Ishikawa (cell line): ENCODE data around the gene SLC15A5.
A peak's percentile ranks its signal among the peaks of the same experiment; 100 is the strongest.

ENCODE experiments used
- CEBPB ChIP-seq: IDR thresholded peaks from 2 replicates; pipeline ENCODE4 v1.6.1; 2012
- CREB1 ChIP-seq: IDR thresholded peaks from 2 replicates; pipeline ENCODE4 v1.6.1; 2012; ENCODE audit warnings: low read depth
- EGR1 ChIP-seq: IDR thresholded peaks from 2 replicates; pipeline ENCODE4 v1.6.1; 2012
- EP300 ChIP-seq: IDR thresholded peaks from 2 replicates; pipeline ENCODE4 v1.6.1; 2012; ENCODE audit warnings: borderline replicate concordance
- FOXM1 ChIP-seq: IDR thresholded peaks from 2 replicates; pipeline ENCODE4 v1.6.1; 2012; ENCODE audit warnings: low read depth, borderline replicate concordance
- NFIC ChIP-seq: IDR thresholded peaks from 2 replicates; pipeline ENCODE4 v1.6.1; 2012
- RAD21 ChIP-seq: IDR thresholded peaks from 2 replicates; pipeline ENCODE4 v1.6.1; 2012; ENCODE audit warnings: low read depth
- TAF1 ChIP-seq: IDR thresholded peaks from 2 replicates; pipeline ENCODE4 v1.6.1; 2012; ENCODE audit warnings: low read depth, mild to moderate bottlenecking
- TCF12 ChIP-seq: IDR thresholded peaks from 2 replicates; pipeline ENCODE4 v1.6.1; 2012; ENCODE audit warnings: low read depth
- TEAD4 ChIP-seq: IDR thresholded peaks from 2 replicates; pipeline ENCODE4 v1.6.1; 2012
- YY1 ChIP-seq: IDR thresholded peaks from 2 replicates; pipeline ENCODE4 v1.6.1; 2012; ENCODE audit warnings: low read depth
- ZBTB7A ChIP-seq: IDR thresholded peaks from 2 replicates; pipeline ENCODE4 v1.6.1; 2012; ENCODE audit warnings: low read depth
- TF ChIP-seq, protein P1 (sequence below): IDR thresholded peaks from 2 replicates; pipeline ENCODE4 v1.6.1; 2012; ENCODE audit warnings: low read depth, mild to moderate bottlenecking
- TF ChIP-seq, protein P2 (sequence below): IDR thresholded peaks from 2 replicates; pipeline ENCODE4 v1.6.1; 2012
- TF ChIP-seq, protein P3 (sequence below): IDR thresholded peaks from 2 replicates; pipeline ENCODE4 v1.6.1; 2012

The SLC15A5 gene

DNA sequence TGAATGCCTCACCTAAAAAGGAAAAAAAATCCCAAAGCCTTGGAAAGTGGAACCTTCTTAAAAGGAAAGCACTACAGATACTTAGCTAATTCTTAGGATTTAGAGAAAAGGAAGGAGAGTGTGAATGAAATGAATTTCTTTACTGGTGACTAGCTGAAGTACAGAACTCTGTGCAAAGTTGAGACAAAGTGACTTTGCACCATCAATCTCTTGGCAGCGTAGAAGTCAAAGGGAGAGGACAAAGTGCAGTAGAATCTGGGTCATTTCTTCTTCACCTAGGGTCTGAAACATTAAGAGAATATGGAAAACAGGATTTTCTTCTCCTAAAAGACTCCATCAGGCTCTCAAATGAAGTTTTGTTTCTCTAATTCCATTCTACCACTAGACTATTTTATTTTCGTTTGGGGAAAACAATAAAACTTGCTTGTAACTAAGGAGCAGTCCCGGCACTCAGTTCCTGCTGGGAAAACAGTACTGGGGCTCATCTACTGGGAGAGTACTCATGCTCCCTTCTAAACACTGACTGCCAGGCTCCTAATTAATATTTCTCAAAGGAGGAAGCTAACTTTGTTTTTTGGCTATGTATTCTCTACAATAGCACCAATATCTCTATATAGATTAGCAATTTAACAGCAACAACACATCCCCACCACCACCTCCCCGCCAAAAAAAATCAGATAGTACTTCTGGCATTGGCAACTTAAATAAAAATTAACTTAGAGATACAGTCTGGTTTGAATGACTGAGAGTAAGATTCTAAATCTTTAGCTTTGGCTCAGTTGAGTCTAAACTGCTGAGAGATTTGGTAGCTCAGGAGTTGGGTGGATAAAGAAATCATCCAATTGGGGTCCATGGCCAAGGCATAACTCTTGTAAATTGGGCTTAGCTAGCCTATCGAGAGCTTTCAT lies 110.7 kb downstream of the SLC15A5 start:
- TF ChIP-seq, protein P1, sequence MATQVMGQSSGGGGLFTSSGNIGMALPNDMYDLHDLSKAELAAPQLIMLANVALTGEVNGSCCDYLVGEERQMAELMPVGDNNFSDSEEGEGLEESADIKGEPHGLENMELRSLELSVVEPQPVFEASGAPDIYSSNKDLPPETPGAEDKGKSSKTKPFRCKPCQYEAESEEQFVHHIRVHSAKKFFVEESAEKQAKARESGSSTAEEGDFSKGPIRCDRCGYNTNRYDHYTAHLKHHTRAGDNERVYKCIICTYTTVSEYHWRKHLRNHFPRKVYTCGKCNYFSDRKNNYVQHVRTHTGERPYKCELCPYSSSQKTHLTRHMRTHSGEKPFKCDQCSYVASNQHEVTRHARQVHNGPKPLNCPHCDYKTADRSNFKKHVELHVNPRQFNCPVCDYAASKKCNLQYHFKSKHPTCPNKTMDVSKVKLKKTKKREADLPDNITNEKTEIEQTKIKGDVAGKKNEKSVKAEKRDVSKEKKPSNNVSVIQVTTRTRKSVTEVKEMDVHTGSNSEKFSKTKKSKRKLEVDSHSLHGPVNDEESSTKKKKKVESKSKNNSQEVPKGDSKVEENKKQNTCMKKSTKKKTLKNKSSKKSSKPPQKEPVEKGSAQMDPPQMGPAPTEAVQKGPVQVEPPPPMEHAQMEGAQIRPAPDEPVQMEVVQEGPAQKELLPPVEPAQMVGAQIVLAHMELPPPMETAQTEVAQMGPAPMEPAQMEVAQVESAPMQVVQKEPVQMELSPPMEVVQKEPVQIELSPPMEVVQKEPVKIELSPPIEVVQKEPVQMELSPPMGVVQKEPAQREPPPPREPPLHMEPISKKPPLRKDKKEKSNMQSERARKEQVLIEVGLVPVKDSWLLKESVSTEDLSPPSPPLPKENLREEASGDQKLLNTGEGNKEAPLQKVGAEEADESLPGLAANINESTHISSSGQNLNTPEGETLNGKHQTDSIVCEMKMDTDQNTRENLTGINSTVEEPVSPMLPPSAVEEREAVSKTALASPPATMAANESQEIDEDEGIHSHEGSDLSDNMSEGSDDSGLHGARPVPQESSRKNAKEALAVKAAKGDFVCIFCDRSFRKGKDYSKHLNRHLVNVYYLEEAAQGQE: no peak
- TF ChIP-seq CREB1: no peak
- no peak for TF ChIP-seq FOXM1
- no peak for TF ChIP-seq TAF1

DNA sequence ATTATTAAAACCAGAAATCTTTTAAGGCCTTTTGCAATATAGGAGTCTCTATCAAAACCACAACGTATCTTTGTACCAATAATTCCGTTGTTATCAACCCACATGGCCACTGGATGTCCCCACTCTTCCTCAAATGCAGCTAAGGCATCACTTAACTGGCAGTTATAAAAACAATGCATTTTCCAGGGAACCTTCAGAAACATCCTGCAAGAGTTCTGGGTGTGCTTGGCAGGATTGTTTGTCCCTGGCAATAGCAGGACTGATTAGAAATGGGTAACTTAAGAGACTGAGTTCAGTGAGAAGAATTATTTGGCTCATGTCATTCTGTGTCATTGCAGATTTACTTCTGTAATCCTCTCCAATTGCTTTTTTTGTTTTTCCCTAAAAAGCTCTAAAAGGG lies 112.0 kb downstream of the SLC15A5 start:
- TF ChIP-seq CEBPB (no peak), NFIC (no peak), FOXM1 (no peak), TEAD4 (no peak), YY1 (no peak), RAD21 (peak; percentile 90), TAF1 (no peak)

DNA sequence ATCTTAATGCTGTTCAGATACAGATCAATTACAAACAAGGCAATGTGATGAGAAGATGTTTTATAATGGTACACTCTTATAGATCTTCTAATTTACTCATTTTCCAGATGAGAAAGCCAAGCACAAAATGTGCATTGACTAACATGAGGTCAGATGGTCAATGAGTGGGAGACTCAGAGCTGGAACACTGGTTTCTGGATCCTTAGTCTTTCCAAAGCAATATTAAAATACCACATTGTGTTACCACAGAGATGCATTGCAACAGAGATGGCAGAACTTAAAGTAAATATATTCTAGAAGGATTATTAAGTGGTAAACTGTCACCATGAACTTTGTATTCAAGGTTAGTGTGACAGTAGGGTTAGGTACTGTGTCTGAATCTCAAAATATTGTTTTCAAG lies 113.6 kb downstream of the SLC15A5 start:
- TF ChIP-seq NFIC (no peak), EGR1 (no peak), ZBTB7A (no peak), TAF1 (no peak), TEAD4 (no peak), EP300 (no peak), RAD21 (no peak), CREB1 (no peak), YY1 (no peak), TCF12 (no peak), CEBPB (no peak), FOXM1 (no peak)
- TF ChIP-seq, protein P2, sequence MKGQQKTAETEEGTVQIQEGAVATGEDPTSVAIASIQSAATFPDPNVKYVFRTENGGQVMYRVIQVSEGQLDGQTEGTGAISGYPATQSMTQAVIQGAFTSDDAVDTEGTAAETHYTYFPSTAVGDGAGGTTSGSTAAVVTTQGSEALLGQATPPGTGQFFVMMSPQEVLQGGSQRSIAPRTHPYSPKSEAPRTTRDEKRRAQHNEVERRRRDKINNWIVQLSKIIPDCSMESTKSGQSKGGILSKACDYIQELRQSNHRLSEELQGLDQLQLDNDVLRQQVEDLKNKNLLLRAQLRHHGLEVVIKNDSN: no peak
- TF ChIP-seq, protein P3, sequence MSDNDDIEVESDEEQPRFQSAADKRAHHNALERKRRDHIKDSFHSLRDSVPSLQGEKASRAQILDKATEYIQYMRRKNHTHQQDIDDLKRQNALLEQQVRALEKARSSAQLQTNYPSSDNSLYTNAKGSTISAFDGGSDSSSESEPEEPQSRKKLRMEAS: no peak
- TF ChIP-seq, protein P1: no peak

DNA sequence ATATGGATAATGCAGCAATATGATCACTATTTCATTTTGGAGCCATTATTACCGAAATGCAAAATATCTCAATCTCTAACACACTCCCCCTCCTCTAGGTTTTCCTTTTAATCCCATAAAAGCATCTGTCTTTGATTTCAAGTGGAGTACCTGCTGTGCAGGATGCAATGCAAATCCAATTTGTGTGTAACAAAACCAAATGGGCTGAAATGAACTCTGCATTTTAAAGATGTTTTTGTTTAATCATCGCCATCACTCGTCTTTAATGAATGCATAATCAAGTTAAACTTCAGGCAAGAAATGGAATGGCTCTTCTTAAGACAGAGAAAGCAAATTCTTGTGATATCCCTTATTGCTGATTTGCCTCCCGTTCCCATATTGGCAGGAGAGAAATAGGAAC lies 114.3 kb downstream of the SLC15A5 start:
- TF ChIP-seq ZBTB7A: no peak
- TF ChIP-seq EP300: no peak
- TF ChIP-seq TAF1: no peak
- no peak for TF ChIP-seq TCF12
- TF ChIP-seq CEBPB: no peak
- TF ChIP-seq CREB1: no peak
- TF ChIP-seq, protein P2: no peak
- TF ChIP-seq RAD21: no peak
- no peak for TF ChIP-seq NFIC
- no peak for TF ChIP-seq YY1
- TF ChIP-seq TEAD4: no peak
- no peak for TF ChIP-seq FOXM1
- TF ChIP-seq, protein P3: no peak

DNA sequence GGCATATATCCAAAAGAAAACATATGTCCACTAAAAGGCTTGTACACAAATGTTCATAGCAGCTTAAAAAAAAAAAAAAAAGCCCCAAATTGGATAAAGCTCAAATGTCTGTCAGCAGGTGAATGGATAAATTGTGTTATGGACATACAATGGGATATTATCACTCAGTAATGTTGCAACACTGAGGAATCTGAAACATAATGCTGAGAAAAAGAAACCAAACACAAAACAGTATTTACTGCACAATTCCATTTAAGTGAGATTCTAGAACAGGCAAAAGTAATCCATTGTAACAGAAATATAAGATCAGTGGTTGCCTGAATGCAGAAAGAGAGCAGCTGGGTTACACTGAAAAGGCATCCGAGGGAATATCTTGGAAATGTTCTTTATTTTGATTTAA lies 117.9 kb downstream of the SLC15A5 start:
- TF ChIP-seq FOXM1 (no peak), TEAD4 (no peak), CEBPB (no peak), EP300 (no peak), RAD21 (no peak), ZBTB7A (no peak), TCF12 (no peak)
- TF ChIP-seq, protein P2: no peak
- TF ChIP-seq, protein P1: no peak
